ENCODE measurements around the gene THUMPD2. TPM values are rescaled to one million over a fixed set of nuclear protein-coding genes. Genes with fewer than 3 reads are reported as not detected.
A peak's percentile ranks its signal among the peaks of the same experiment; 100 is the strongest.

THUMPD2 gene
- total RNA-seq, 1 experiment from 2014 or later, result 19.5 TPM

DNA sequence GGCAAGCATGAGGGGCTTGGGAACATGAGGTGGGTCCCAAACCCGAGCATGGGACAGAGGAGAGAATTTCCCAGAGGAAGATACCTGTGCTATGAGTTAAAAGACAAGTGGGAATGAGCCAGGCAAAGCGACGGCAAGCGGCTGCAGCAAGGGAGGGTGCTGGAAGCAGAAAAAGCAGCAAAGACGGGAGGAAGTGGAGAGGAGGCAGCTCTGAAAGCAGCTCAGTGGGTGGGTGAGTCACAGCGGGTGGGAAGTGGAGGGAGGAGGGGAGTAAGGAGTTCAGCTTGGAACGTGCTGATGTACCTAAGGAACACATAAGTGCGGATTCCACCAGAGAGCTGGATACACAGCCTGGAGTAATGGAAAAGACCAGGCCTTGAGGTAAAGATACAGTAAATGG is 41.4 kb downstream of the THUMPD2 start:
- Histone ChIP-seq H3K27me3 (ENCODE audit: insufficient read depth, low read length) (no peaks in the 10 kb centered on the region), H3K4me1 (ENCODE audit: insufficient read depth, low read length) (peaks cover 8% of the 10 kb centered on the region; the same call in 1 of the 2 replicates), H3K4me2 (ENCODE audit: insufficient read depth, insufficient read length, low read length) (no peak overlapping the region), H3K23me2 (ENCODE audit: insufficient read length, low read depth, low read length, poor library complexity, severe bottlenecking) (no peaks in the 10 kb centered on the region), H2AK5ac (ENCODE audit: insufficient read length, low read length) (no peak overlapping the region), H3K23ac (ENCODE audit: insufficient read length, low read depth, low read length) (no peak overlapping the region), H3K56ac (ENCODE audit: insufficient read length, low read depth, low read length) (no peak overlapping the region), H3K27ac (ENCODE audit: insufficient read length, low read depth, low read length) (no peak overlapping the region), H3K9me3 (ENCODE audit: control insufficient read depth, low read depth, low read length) (no peaks in the 10 kb centered on the region), H2BK15ac (ENCODE audit: low read depth, low read length) (no peak overlapping the region), H2BK120ac (ENCODE audit: low read depth, low read length, poor library complexity, severe bottlenecking) (no peak overlapping the region), H3K79me1 (ENCODE audit: insufficient read depth, low read depth, low read length, poor library complexity, severe bottlenecking) (peaks cover 4% of the 10 kb centered on the region), H4K5ac (ENCODE audit: insufficient read length, low read depth, low read length) (no peak overlapping the region), H3K14ac (ENCODE audit: insufficient read depth, low read length) (no peak overlapping the region), H2BK12ac (ENCODE audit: insufficient read length, low read depth, low read length) (no peak overlapping the region), H3T11ph (ENCODE audit: low read length) (no peak overlapping the region), H4K20me1 (ENCODE audit: control insufficient read depth, insufficient read depth, insufficient read length) (no peaks in the 10 kb centered on the region), H3K18ac (ENCODE audit: insufficient read length, low read depth, low read length) (no peak overlapping the region), H3K9ac (ENCODE audit: extremely low read depth, insufficient read length, low read length) (no peak overlapping the region), H4K91ac (ENCODE audit: insufficient read length, low read depth, low read length) (no peak overlapping the region), H3K4ac (ENCODE audit: low read depth, low read length) (no peak overlapping the region), H4K8ac (replicated peaks; ENCODE audit: insufficient read length, low read depth, low read length) (no peak overlapping the region), H2BK5ac (ENCODE audit: insufficient read length, low read length) (no peak overlapping the region), H2AFZ (ENCODE audit: low read length) (no peak overlapping the region), H3K79me2 (ENCODE audit: insufficient read depth, low read length) (no peaks in the 10 kb centered on the region), H2BK20ac (ENCODE audit: low read depth, low read length, poor library complexity, severe bottlenecking) (no peak overlapping the region)
- peak overlapping the region in 1 of 2 experiments; percentile 10; a peak in 2 of 5 replicates for H3K4me3 Mint-ChIP-seq
- H3K27ac Mint-ChIP-seq, result peak overlapping the region; percentile 16 to 88 (median 79)
- no CpG with 5 or more reads among the region's 8 CpGs for WGBS (ENCODE audit: extremely low coverage, insufficient read length, low lambda C conversion rate)
- DNase-seq, result peak; percentile 59
- no peaks in the 10 kb centered on the region for H3K9me3 Mint-ChIP-seq
- H3K36me3 Mint-ChIP-seq (ENCODE audit: insufficient read depth in 1 of 3, low read depth in 3 of 3), result peaks cover 21 to 62% (median 25%) of the 10 kb centered on the region in 3 experiments
- H3K27me3 Mint-ChIP-seq (ENCODE audit: low read depth), result no peaks in the 10 kb centered on the region
- TF ChIP-seq, protein P1, sequence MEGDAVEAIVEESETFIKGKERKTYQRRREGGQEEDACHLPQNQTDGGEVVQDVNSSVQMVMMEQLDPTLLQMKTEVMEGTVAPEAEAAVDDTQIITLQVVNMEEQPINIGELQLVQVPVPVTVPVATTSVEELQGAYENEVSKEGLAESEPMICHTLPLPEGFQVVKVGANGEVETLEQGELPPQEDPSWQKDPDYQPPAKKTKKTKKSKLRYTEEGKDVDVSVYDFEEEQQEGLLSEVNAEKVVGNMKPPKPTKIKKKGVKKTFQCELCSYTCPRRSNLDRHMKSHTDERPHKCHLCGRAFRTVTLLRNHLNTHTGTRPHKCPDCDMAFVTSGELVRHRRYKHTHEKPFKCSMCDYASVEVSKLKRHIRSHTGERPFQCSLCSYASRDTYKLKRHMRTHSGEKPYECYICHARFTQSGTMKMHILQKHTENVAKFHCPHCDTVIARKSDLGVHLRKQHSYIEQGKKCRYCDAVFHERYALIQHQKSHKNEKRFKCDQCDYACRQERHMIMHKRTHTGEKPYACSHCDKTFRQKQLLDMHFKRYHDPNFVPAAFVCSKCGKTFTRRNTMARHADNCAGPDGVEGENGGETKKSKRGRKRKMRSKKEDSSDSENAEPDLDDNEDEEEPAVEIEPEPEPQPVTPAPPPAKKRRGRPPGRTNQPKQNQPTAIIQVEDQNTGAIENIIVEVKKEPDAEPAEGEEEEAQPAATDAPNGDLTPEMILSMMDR (conservative IDR thresholded peaks at IDR 0.05), result no peak
- peaks cover 23 to 28% of the 10 kb centered on the region in 2 experiments for H3K4me1 Mint-ChIP-seq

Data from H9 (cell line).